GM10847 (cell line): Measurements from ENCODE around the gene RIPOR3.

Experiments used
- POLR2A ChIP-seq: IDR thresholded peaks from 2 replicates; pipeline ENCODE4 v1.6.1; 2011; ENCODE audit not compliant: insufficient read length; ENCODE audit errors: extremely low read depth

The RIPOR3 gene

DNA sequence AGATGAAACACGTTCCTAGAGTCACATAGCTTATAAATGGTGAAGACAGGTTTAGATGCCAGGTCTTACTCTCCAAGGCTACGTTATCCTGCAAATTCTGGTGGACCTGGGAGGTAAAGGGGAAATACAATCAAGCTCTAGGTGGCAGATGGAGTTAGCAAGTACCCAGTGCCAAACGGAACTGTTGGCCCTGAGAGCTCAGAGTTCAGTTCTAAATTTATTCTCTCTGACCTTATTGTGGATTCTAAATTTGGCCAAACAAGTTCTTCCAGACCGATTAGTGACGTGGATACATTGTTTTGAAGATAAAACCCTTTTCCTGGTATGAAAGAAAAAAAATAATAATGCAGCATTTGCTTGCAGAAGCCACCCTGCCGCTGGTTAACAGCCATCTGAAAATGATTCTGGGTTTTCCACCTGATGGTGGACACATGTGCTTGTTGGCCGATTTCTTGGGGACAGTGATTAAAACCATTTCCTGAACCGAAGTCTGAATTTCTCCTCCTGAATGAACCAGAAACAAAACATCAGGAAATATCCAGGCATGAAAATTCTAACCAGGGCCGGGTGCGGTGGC is 32.5 kb downstream of the RIPOR3 start:
- no peak for TF ChIP-seq POLR2A

DNA sequence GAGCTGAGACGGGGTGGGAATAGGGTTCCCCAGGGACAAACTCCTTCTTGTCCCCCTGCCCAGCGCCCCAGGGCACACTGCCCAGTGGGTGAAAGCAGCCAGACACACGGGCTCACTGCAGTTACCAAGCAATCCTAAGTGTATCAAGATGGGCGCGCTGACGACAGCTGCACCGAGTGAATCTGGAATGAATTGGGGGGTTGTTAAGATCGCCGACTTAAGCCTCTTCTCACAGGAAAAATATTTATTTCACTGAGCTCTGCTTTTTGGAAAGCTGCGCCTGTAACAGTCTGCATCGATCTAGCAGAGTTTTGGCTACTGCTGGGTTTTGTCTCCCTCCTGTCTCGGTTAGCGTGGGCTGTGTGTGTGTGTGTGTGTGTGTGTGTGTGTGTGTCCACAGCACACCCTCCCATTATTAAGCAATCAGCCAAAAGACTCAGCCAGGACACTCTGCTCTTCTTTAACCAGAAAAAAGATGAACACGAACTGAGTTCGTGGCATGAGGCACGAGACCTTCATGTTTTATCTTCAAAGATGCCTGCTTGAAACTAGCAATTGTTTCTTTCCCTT is 35.9 kb downstream of the RIPOR3 start:
- no peak for TF ChIP-seq POLR2A

DNA sequence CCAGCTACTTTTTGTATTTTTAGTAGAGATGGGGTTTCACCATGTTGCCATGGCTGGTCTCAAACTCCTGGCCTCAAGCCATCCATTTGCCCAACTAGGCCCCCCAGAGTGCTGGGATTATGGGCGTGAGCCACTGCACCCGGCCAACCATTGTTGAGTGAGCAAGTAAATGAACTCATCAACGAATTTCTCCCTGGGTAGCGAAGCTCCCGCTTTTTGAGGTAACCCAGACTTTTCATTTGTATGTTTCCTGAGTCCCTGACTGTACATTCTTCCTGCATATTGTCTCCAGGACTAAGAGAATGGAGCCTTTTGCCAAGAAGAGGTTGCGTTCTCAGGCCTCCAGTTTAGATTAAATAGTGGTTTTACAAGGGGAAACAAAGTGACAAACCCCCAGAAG is 36.4 kb downstream of the RIPOR3 start:
- no peak for TF ChIP-seq POLR2A

DNA sequence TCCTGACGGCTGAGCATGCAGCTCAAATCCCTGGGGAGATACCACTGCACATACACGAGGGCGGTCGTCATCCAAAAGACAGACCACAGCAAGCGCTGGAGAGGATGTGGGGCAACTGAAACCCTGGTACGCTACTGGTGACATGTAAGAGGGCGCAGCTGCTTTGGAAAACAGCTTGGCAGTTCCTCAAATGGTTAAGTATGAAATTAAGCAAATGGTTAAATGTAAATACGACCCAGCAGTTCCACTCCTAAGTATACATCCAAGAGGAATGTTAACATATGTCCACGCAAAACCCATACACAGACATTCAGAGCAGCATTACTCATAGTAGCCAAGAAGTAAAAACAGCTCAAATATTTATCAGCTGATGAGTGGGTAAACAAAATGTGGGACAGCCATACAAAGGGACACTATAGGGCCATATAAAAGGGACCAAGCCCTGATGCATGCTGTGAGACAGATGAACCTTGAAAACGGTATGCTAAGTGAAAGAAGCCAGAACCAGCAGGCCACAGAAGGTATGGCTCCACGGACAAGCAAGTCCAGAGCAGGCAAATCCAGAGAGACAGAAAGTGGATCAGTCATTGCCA is 38.5 kb downstream of the RIPOR3 start:
- no peak for TF ChIP-seq POLR2A

DNA sequence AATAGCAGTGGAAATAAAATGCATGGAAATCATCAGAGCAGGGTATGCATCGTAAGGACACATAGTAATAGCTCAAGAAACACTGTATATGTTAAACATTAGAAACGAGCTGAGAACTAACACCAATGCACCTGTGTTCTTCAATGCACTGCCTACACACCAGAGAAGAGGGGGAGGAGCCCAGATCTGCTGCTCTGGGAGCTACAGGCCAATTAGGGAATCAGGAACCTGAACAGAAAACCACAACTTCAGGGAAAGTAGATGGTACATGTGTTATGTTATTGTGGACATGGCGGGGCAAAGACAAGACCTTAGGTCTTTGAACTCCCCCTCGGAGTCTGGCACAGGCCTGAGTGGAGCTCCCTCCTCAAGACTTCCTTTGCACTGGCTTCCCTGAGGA is 39.7 kb downstream of the RIPOR3 start:
- no peak for TF ChIP-seq POLR2A

DNA sequence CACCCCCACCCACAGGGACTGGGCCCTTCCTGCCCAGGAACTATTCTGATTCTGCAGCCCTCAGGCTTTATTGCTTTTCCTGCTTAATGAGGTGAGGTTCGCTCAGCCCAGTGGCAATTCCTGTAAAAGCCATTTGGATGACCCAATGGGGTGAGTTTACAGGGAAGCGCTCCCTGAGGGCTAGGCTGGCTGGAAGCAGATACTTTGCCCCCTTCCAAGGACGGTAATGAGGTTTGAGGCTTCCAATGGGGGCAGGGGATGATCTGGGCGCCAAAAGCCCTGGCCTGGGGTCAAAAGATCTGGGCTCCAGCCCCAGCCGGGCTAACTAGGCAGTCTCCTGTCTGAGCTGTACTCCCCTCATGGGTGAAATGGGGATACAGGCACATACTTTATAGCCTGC is 41.8 kb downstream of the RIPOR3 start:
- no peak for TF ChIP-seq POLR2A

DNA sequence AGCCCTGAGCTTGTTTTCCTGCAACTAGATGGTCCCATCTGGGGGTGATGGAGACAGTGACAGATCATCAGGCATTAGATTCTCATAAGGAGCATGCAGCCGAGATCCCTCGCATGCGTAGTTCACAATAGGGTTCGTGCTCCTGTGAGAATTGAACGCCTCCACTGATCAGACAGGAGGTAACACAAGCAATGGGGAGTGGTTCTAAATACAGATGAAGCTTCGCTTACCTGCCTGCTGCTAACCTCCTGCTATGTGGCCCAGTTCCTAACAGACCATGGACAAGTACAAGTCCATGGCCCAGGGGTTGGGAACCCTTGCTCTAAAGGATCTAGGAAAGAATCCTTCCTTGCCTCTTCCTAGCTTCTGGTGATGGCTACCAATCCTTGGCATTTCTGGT is 42.7 kb downstream of the RIPOR3 start:
- no peak for TF ChIP-seq POLR2A

DNA sequence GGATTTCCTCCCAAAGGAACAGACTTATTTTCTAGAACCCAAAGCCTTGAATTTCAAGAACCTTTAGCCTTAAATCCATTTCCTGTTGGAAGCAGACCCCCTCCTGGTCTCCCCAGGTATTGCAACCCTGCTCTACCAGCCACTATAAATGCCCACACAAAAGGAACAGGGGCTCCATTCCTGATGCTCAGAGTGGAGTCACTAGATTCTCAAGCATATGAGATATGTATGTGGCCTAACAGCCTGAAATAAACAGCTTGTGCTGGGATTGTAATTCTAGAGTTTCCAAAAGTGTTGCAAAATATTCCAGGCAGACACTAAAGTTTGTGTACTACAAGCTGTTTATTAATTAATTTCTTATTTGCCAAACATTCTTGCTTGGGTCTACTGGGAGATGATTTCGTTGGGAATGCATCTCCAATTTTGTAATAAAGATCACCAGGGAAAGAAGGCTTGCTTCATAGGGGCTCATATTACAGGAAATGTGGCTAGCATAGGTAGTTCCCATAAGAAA is 44.8 kb downstream of the RIPOR3 start:
- no peak for TF ChIP-seq POLR2A

DNA sequence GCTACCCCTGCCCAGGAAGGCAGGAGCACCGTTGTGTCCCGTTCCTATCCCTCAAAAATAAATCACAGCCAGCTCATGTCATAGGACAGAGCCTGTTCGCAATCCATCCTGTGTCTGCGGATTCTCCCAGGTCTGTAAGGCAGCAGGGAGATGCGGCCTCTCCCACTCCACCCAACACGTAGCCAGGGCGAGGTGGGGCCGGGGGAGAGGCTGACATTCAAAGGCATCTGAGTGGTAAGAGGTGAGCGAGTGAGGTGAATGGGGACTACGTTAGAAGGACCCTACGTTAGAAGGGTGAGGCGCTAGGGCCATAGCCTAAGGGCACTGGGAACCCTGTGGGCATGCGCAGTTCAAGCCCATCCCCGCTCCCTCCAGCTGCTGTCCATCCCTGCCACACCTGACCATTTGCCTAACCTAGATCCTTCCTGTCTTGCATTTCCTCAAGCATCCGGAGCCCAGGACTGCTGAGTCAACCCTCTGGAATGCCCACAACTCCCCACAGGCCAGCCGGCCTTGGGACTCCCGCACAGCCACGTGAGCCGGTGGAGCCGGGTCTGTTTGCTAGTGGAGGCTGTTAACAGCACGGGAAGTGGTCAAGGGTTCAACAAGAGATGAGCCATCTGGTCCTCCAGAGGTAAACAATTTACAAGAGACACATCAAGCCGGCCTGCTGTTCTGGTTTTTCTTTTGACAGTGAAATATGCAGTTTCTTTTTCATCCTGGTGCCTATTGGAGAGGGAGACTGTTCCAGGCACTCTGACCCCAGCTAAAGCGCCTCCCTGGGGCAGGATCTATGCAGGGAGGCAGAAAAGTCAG is 45.9 kb downstream of the RIPOR3 start:
- no peak for TF ChIP-seq POLR2A

DNA sequence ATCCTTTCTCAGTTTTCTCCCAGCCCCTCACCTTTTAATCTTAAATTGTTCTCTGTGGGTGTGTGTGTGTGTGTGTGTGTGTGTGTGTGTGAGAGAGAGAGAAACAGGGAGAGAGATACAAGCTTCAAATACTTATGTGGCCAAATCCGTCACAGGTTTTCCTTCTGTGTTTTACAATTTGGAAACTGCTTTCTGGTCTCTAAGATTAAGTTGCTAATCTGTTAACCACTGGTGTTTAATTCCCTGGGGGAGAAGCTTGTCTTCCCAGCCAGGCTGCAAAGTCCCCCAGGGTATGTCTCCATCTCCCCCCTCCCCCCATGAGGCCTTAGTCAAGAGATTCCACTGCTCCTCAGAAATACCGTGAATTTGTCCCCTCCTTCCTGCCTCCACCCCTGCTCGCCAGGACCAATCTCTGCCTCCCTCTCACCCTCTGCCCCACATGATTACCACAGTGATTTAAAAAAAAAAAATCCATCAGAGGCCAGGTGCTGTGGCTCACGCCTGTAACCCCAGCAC is 49.0 kb downstream of the RIPOR3 start:
- no peak for TF ChIP-seq POLR2A

DNA sequence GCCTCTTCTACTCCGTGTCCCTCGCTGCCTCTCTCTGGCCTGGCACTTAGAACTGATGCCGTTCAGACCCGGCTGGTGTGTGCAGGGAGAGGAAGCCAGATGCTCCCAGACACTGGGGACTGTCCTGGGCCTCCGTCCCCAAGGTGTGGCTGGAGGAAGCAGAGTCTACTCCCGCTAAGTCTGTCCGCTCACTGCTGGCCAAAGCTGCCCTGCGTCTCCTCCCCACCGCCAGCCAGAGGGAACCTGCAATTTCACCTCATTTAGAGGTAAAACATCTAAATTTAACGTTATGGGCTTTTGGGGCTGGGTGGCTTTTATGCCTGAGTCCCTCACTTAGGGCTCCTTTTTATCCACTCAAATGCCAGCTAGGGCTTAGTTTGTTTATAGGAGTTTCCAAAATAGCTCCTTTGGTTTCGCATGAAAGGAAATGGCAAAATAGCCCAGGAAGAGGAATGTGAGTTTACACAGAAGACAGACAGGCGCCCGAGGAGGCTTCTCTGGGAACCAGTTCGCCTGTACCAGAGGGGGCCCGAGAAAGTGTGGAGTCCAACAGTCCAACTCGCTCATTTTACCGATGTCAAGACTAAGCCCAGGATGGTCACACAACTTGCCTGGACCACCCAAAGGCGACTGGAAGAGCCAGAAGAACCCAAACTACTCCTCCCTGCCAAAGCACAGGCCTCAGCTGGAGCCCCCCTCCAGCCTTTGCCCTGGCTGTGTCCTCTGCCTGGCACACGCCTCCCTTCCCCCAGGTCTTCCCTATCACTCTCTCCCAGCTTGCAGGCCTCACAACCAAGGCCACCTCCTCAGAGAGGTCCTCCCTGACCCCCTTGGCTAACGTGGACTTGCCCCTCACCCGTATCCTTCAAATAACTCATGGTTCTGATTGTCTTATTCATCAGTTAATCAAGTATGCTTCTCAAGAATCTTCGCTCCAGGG is 54.5 kb downstream of the RIPOR3 start:
- no peak for TF ChIP-seq POLR2A

DNA sequence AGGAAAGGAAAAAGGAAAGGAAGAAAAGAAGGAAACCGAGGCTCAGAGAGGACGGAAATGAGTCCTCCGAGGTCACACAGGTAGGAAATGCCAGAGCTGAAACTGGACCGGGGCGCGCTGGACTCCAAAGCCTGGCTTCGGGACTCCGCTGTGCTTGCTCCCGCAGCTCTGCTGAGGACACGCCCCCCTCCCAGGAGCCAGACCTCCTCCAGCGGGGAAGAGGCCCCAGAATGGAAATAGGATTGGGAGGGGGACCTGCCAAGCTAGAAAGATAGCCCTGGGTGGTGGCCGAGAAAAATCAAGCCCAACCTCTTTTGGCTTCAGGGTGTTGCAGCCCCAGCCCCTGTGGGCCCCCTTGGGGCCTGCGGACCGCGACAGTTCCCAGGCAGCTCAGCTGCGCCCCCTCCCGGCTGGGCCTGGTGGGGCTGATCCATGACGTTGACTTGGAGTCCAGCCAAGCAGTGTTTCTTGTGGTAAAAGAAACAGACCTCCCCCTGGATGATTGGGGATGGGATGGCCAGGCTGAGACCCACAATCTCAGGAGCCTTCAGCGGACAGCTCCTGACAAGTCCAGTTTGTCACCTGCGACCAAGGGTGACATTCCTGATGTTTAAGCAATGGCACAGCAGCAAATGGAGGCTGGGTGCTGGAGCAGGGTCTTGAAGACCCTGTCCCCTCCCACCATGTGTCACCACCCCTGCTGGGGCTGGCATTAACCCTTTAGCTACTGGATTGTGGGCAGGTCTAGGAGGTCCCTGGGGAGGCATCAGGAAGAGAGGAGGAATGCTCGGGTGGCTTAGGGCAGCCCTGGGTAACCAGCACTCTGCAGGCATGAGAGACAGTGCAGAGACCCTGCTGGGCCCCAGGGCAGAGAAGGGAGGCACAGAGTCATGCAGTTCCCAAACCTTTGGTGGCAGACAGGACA is 55.4 kb downstream of the RIPOR3 start:
- no peak for TF ChIP-seq POLR2A

DNA sequence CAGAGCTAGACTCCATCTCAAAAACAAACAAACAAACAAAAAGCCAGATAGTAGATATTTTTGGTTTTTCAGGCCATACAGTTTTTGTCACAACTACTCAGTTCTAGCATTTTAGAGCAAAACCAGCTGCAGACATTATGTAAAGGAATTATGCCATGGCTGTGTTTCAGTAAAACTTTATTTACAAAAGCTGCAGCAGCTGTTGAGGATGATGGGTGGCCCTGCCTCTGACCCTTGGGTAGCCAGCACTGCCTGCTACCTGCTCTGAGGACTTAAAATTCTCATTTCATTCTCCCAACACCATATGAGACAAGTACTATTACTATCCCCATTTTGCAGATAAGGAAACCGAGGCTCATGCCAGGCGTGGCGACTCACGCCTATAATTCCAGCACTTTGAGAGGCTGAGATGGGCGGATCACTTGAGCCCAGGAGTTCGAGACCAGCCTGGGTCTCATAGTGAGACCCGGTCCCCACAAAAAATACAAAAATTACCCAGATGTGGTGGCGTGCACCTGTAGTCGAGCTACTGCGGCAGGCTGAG is 56.3 kb downstream of the RIPOR3 start:
- TF ChIP-seq POLR2A = no peak

DNA sequence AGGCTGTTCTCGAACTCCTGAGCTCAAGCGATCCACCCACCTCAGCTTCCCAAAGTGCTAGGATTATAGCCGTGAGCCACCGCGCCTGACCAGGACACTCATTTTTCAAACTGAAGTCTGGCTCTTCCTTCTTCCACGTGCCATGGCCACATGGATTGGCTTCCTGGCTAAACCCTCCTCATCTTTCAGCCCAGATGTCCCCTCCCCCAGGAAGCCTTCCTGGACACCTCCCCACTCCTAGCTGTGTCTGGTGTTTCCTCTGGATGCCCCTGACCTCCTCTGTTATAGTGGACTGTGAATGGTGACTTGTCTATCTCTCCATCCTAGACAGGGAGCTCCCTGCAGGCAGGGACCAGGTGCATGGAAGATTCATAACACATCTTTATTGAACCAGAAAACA is 57.2 kb downstream of the RIPOR3 start:
- no peak for TF ChIP-seq POLR2A

DNA sequence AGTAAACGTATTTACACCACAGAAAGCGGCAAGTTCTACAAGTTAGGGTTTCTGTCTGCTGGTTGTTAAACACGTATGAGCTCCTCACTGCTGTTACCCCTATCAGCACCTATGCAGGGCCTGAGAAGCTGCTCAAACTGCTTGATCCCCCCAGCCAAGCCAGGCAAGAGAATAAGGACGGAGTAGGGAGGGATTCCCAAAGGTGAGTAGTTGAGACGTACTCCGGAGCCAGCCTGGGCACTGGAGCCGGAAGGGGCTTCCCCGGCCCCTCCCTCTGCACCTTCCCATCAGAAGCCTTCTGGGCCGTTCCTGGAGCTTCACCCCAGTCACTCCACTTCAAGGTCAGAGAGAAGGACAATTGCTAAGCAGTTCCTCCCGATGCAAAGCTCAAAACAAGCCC is 58.0 kb downstream of the RIPOR3 start:
- TF ChIP-seq POLR2A = no peak
